SH-SY5Y (cell line): ENCODE results near the gene TM2D3.

Source experiments
- GATA2 ChIP-seq: IDR thresholded peaks from 2 replicates; pipeline ENCODE4 v1.6.1; 2011; ENCODE audit warnings: mild to moderate bottlenecking, low read depth, low read length
- GATA3 ChIP-seq: IDR thresholded peaks from 2 replicates; pipeline ENCODE4 v1.6.1; 2011; ENCODE audit warnings: low read depth, mild to moderate bottlenecking, low read length, moderate library complexity

DNA sequence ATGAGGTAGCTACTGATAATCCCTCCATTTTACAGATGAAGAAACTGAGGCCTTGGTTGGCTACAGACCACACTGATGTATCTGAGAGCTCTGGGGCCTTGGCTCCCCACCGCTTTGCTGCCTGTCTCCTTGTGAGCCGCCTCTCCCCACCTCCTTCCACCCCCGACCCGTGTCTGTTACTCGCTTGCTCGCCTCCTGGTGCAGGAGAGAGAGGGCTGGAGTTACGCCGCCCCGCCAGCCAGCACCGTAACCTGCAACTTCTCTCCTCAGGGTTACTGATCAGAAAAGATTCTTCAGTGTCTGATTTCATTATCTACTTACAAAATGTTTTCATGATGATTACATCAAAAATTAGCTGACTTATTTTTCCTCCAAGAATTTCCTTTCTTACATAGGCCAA, 34.1 kb downstream of the TM2D3 start:
- TF ChIP-seq GATA3: no peak
- TF ChIP-seq GATA2: no peak
